ENCODE measurements around the gene KANK3. TPM values are rescaled to one million over a fixed set of nuclear protein-coding genes. Genes with fewer than 3 reads are reported as not detected.

KANK3 gene
- total and polyA plus RNA-seq, 2 of the 8 experiments (the other 6 are each of a cell fraction or from before 2014, with no cell fraction given) = 2.5 to 4.2 TPM

DNA sequence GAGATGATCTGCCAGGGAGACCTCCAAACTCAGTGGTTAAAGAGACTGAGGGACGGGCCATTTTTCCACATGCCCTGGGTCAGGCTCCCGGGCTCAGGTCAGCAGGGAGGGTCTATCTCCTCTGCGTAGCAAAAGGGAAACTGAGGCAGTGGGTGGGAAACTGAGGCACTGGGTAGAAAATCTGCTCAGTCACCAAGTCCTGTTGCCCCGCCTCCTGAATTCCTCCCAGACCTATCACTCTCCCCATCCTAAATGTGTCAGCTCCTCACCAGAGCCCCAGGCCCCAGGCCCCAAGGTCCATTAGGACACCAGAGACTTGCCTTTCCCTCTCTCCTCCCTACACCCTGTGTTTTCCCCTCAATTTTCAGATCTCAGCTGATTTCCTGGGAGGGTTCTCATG is 37.3 kb downstream of the KANK3 start:
- no peak for FAIRE-seq
- no peak overlapping the region for H3K27ac ChIP-seq (ENCODE audit: low read depth, low read length)
- TF ChIP-seq JUN (IDR thresholded peaks at IDR 0.05; ENCODE audit: low read depth, low read length) = no peak
- no peak for TF ChIP-seq CEBPB (IDR thresholded peaks at IDR 0.05; ENCODE audit: low read depth, low read length)
- no peak for TF ChIP-seq SRF (IDR thresholded peaks at IDR 0.05; ENCODE audit: low read depth, low read length)
- TF ChIP-seq PHF8 (conservative IDR thresholded peaks at IDR 0.05; ENCODE audit: low read depth, low read length) = no peak
- TF ChIP-seq CBX5 (IDR thresholded peaks at IDR 0.05; ENCODE audit: low read depth, low read length) = no peak
- TF ChIP-seq CBX8 (IDR thresholded peaks at IDR 0.05; ENCODE audit: borderline replicate concordance, low read depth, low read length) = no peak
- TF ChIP-seq SAP30 (IDR thresholded peaks at IDR 0.05; ENCODE audit: insufficient read depth, insufficient replicate concordance, low read length) = no peak
- TF ChIP-seq BACH1 (IDR thresholded peaks at IDR 0.05; ENCODE audit: low read length) = no peak
- TF ChIP-seq TCF12 (IDR thresholded peaks at IDR 0.05; ENCODE audit: low read depth, low read length) = no peak
- TF ChIP-seq RNF2 (IDR thresholded peaks at IDR 0.05; ENCODE audit: borderline replicate concordance, low read depth, low read length, missing control alignments, poor library complexity, severe bottlenecking) = no peak
- no peak for TF ChIP-seq CREB1 (IDR thresholded peaks at IDR 0.05)
- no peak for TF ChIP-seq RBBP5 (IDR thresholded peaks at IDR 0.05; ENCODE audit: borderline replicate concordance, low read depth, low read length)
- no peak for TF ChIP-seq ZNF274 (IDR thresholded peaks at IDR 0.05; ENCODE audit: borderline replicate concordance, extremely low read depth, low read length)
- TF ChIP-seq SP4 (IDR thresholded peaks at IDR 0.05; ENCODE audit: low read length) = no peak
- no peak for TF ChIP-seq SP2 (IDR thresholded peaks at IDR 0.05; ENCODE audit: low read length)

More for the DNA sequence above, 37.3 kb downstream of the KANK3 start:
- CTCF ChIA-PET (ENCODE audit: partially characterized antibody) = interaction anchor here (0.6 to 1.4 kb wide), 2 partner anchors 18 to 20 kb away, joined by 4 to 5 read pairs; no protein-coding TSS in a partner anchor
- DNase-seq (ENCODE audit: low read depth in 1 of 2, low spot score in 2 of 2) = no peak
- 67% methylated on average over 4 of the region's 4 CpGs; no CpG with 5 or more reads in 1 of the 2 experiments for WGBS, 2 experiments (ENCODE audit: extremely low coverage in 1 of 2, insufficient coverage in 1 of 2, insufficient read length in 1 of 2, insufficient replicate concordance in 2 of 2, low coverage in 1 of 2, low lambda C conversion rate in 2 of 2, missing lambda C conversion rate in 1 of 2)
- H3K9ac ChIP-seq (replicated peaks in 1 of 4; ENCODE audit: extremely low read depth in 1 of 4, low read depth in 3 of 4, low read length in 3 of 4) = no peak overlapping the region
- H2AK5ac ChIP-seq (ENCODE audit: low read depth, low read length) = no peak overlapping the region
- peaks cover 0 to 15% (median 7%) of the 10 kb centered on the region in 4 experiments; a peak in 6 of 7 replicates for H3K4me1 ChIP-seq (replicated peaks in 1 of 4; ENCODE audit: control insufficient read depth in 3 of 4, insufficient read depth in 4 of 4, low read length in 3 of 4)
- no peak overlapping the region for H3K14ac ChIP-seq (ENCODE audit: insufficient read length)
- H3K27me3 ChIP-seq (replicated peaks in 1 of 4; ENCODE audit: control insufficient read depth in 3 of 4, extremely low read depth in 1 of 4, insufficient read depth in 3 of 4, low read length in 3 of 4) = no peaks in the 10 kb centered on the region
- H4K20me1 ChIP-seq (replicated peaks in 1 of 2; ENCODE audit: control insufficient read depth in 1 of 2, insufficient read depth in 2 of 2, low read length in 2 of 2) = peaks cover 0 to 4% of the 10 kb centered on the region in 2 experiments
- H4K5ac ChIP-seq (ENCODE audit: insufficient read length, low read depth, low read length) = no peak overlapping the region
- peaks cover 4 to 12% (median 6%) of the 10 kb centered on the region in 4 experiments; a peak in 5 of 8 replicates for H3K36me3 ChIP-seq (ENCODE audit: control insufficient read depth in 2 of 4, insufficient read depth in 4 of 4, low read length in 3 of 4)
- H4K91ac ChIP-seq (replicated peaks; ENCODE audit: insufficient read length, low read length) = no peak overlapping the region
- no peak overlapping the region for H3K18ac ChIP-seq (ENCODE audit: extremely low read depth, low read length)
- peaks cover 7% of the 10 kb centered on the region for H3K79me1 ChIP-seq (ENCODE audit: low read depth, low read length)
- H3K23ac ChIP-seq (ENCODE audit: insufficient read length) = no peak overlapping the region
- no peak overlapping the region for H2BK15ac ChIP-seq (ENCODE audit: low read length)
- POLR2A ChIA-PET (ENCODE audit: partially characterized antibody) = interaction anchor here (0.9 to 25.3 kb wide), 3 partner anchors 23 to 212 kb away, joined by 3 to 583 read pairs (median 4); partner anchors contain the start of genes NDUFA7 and RPS28
- H3K79me2 ChIP-seq (ENCODE audit: control insufficient read depth in 1 of 2, insufficient read depth in 2 of 2, low read length in 2 of 2) = peaks cover 0 to 7% of the 10 kb centered on the region in 2 experiments; a peak in 2 of 4 replicates
- H3K4me3 ChIP-seq (ENCODE audit: extremely low read depth in 1 of 4, insufficient read depth in 2 of 4, low read depth in 3 of 4, low read length in 4 of 4) = no peak overlapping the region
- H4K8ac ChIP-seq (ENCODE audit: extremely low read depth, insufficient read depth, low read length) = no peak overlapping the region
- H3K4ac ChIP-seq (replicated peaks; ENCODE audit: insufficient read length, low read depth, low read length) = no peak overlapping the region
- no peak overlapping the region for H3K56ac ChIP-seq (replicated peaks; ENCODE audit: insufficient read length, low read depth, low read length)
- no peak overlapping the region for H2BK20ac ChIP-seq (ENCODE audit: low read length)
- no peaks in the 10 kb centered on the region for H3K9me3 ChIP-seq (ENCODE audit: insufficient read depth in 2 of 2, low read depth in 1 of 2, low read length in 1 of 2)
- H3K23me2 ChIP-seq (ENCODE audit: low read depth, low read length) = peaks cover 8% of the 10 kb centered on the region
- H2BK12ac ChIP-seq (ENCODE audit: low read depth, low read length) = no peak overlapping the region
- no peak overlapping the region for H3K4me2 ChIP-seq (ENCODE audit: insufficient read depth in 1 of 2, low read depth in 2 of 2, low read length in 2 of 2)
- no peak overlapping the region for H2BK120ac ChIP-seq (replicated peaks; ENCODE audit: low read depth, low read length)
- no peak overlapping the region for H2BK5ac ChIP-seq (ENCODE audit: low read depth, low read length)
- no peak overlapping the region for H2AFZ ChIP-seq (ENCODE audit: low read length)
